Fibroblast of lung (primary cell): Measurements from ENCODE around the gene HOXD11. TPM values are rescaled to one million over a fixed set of nuclear protein-coding genes. Genes with fewer than 3 reads are reported as not detected.

Experiments used
- DNase-seq, 2 donors: peaks; one replicate each; pipeline versions ENCODE4 v3.0.0 to v3.0.0-alpha.2; 2010; ENCODE audit warnings: low read depth in 2 of 2
- H2AFZ ChIP-seq: 2 replicates; pipeline ENCODE4 v1.5.1; 2012; ENCODE audit warnings: low read length, control low read depth, inconsistent platforms
- H3K27ac ChIP-seq: 2 replicates; pipeline ENCODE4 v1.5.1; 2011; ENCODE audit warnings: low read length, control low read depth; ENCODE audit not compliant: insufficient read depth
- H3K27me3 ChIP-seq: 2 replicates; pipeline ENCODE4 v1.5.1; 2011; ENCODE audit warnings: mild to moderate bottlenecking, low read length; ENCODE audit not compliant: control insufficient read depth, insufficient read depth
- H3K36me3 ChIP-seq: 2 replicates; pipeline ENCODE4 v1.5.1; 2011; ENCODE audit warnings: low read length; ENCODE audit not compliant: control insufficient read depth, insufficient read depth
- H3K4me1 ChIP-seq: 2 replicates; pipeline ENCODE4 v1.5.1; 2011; ENCODE audit warnings: low read length; ENCODE audit not compliant: control insufficient read depth, insufficient read depth; ENCODE audit errors: extremely low read depth
- H3K4me2 ChIP-seq: 2 replicates; pipeline ENCODE4 v1.5.1; 2011; ENCODE audit warnings: low read length, control low read depth; ENCODE audit not compliant: insufficient read depth; ENCODE audit errors: extremely low read depth
- H3K4me3 ChIP-seq, 4 experiments: fragments of 200-600 bp in 1 of 4; sonication (generic) in 1 of 4; replicated peaks in 1 of 4; 2 replicates each; pipeline ENCODE4 v1.5.1; 2011 to 2016; ENCODE audit warnings: low read length in 4 of 4, low read depth in 3 of 4, mild to moderate bottlenecking in 3 of 4, control low read depth in 2 of 4, inconsistent platforms in 1 of 4, mixed read lengths in 1 of 4; ENCODE audit not compliant: insufficient read depth in 1 of 4; ENCODE audit errors: control extremely low read depth in 1 of 4
- H3K79me2 ChIP-seq: 2 replicates; pipeline ENCODE4 v1.5.1; 2012; ENCODE audit warnings: mild to moderate bottlenecking, low read length, inconsistent platforms; ENCODE audit not compliant: control insufficient read depth, insufficient read depth
- H3K9ac ChIP-seq: 2 replicates; pipeline ENCODE4 v1.5.1; 2011; ENCODE audit warnings: mild to moderate bottlenecking, low read length, control low read depth; ENCODE audit not compliant: insufficient read depth
- H3K9me3 ChIP-seq: 2 replicates; pipeline ENCODE4 v1.5.1; 2012; ENCODE audit warnings: low read depth, low read length; ENCODE audit not compliant: control insufficient read depth, insufficient read depth
- H4K20me1 ChIP-seq: 2 replicates; pipeline ENCODE4 v1.5.1; 2011; ENCODE audit warnings: low read length; ENCODE audit not compliant: control insufficient read depth, insufficient read depth; ENCODE audit errors: extremely low read depth
- EZH2 ChIP-seq: IDR thresholded peaks from 2 replicates; pipeline ENCODE4 v1.5.1; 2012; ENCODE audit warnings: low read length, control low read depth, mild to moderate bottlenecking; ENCODE audit errors: missing control alignments
- polyA plus RNA-seq, 2 donors: library from polyadenylated mRNA; depleted of rRNA in 1 of 2; stranded (reverse) in 1 of 2; unstranded in 1 of 2; fragments of >200 nt; gene quantifications; 2 replicates each; pipeline ENCODE4 v1.2.1, GENCODE V29; 2011 to 2012; ENCODE audit warnings: missing spikeins in 1 of 2
- total RNA-seq: library from RNA; depleted of rRNA; stranded (reverse); fragments of >200 nt; gene quantifications from 2 replicates; pipeline ENCODE4 v1.2.1, GENCODE V29; 2014
- TF ChIP-seq, protein P1 (sequence below), 2 donors: IDR thresholded peaks in 1 of 2; conservative IDR thresholded peaks in 1 of 2; 1 replicate in 1 of 2; 2 replicates in 1 of 2; pipeline ENCODE4 v1.5.1; 2011 to 2012; ENCODE audit warnings: low read length in 2 of 2, control low read depth in 1 of 2, inconsistent platforms in 1 of 2, low read depth in 1 of 2, mild to moderate bottlenecking in 1 of 2

The HOXD11 gene
- total and polyA plus RNA-seq, 2 donors (not counting 1 experiment from before 2014, with no cell fraction given) = not detected

DNA sequence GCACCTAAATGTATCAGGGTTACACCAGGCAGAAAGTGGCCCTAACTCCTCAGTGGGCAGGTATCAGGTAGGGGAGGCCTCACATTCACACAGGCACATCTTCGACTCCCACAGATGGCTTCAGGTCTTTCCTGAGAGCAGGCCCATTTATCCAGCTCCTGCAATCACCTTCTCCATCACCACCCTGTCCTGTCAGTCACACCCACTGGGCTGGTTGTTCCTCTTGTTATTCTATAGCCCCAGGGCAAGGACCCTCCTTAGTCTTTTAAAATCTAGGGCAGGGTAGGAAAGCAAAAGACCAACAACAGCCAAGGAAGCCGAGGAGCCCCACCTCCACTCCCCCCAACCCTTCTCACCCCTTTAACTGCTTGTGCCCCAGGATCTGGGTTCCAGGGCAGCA is 35.2 kb downstream of the HOXD11 start:
- no peaks in the 10 kb centered on the region for H3K79me2 ChIP-seq
- peaks cover 50% of the 10 kb centered on the region for H3K27me3 ChIP-seq
- no peak for TF ChIP-seq EZH2

DNA sequence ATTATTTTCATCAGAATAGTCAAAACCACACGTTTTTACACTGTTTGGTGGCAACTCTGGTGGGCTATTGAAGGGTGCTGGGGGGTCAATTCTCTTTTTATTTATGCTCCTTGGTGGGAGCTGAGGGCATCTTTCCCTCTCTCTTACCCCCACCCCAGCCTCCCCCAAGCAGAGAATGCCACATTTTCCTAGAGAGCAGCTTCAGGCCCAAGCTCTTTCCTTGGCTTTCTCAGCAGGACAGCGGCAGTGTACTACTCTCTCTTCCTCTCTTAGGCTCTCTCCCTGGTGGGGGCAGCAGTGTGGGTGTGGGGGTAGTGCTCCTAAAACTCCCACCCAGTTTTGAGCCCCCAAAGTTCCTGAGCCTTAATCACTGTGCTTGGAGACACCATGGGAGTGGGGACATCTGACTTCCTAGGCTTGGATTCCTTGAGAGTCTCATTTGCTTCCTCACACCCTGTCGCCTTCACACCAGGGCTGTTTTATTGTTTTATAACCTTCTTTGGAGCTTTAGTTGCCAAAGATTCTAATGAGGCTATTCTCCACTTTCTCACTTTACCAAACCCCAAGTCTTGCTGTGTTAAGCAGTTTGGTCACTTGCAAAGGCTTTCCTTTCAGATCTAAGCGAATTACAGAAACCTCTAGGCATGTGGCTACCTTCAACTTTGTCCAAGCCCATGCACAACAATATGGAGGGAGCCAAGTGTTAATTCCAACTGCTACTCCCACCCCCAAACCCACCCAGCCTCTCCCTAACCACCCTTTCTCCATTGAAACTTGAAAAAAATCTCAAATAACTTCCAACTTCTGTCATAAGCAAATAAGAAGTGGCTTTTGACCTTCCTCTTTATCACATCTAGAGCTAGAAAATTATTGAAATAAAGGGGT is 38.2 kb downstream of the HOXD11 start:
- Histone ChIP-seq H3K4me2 (no peak overlapping the region), H3K79me2 (no peaks in the 10 kb centered on the region), H3K4me1 (no peaks in the 10 kb centered on the region), H3K27me3 (peaks cover 51% of the 10 kb centered on the region), H4K20me1 (no peaks in the 10 kb centered on the region), H3K36me3 (no peaks in the 10 kb centered on the region), H3K4me3 (no peak overlapping the region), H3K27ac (no peak overlapping the region), H3K9me3 (no peaks in the 10 kb centered on the region), H3K9ac (no peak overlapping the region), H2AFZ (no peak overlapping the region)
- no peak for TF ChIP-seq EZH2
- TF ChIP-seq, protein P1, sequence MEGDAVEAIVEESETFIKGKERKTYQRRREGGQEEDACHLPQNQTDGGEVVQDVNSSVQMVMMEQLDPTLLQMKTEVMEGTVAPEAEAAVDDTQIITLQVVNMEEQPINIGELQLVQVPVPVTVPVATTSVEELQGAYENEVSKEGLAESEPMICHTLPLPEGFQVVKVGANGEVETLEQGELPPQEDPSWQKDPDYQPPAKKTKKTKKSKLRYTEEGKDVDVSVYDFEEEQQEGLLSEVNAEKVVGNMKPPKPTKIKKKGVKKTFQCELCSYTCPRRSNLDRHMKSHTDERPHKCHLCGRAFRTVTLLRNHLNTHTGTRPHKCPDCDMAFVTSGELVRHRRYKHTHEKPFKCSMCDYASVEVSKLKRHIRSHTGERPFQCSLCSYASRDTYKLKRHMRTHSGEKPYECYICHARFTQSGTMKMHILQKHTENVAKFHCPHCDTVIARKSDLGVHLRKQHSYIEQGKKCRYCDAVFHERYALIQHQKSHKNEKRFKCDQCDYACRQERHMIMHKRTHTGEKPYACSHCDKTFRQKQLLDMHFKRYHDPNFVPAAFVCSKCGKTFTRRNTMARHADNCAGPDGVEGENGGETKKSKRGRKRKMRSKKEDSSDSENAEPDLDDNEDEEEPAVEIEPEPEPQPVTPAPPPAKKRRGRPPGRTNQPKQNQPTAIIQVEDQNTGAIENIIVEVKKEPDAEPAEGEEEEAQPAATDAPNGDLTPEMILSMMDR (conservative IDR thresholded peaks at IDR 0.05 in 1 of 2, IDR thresholded peaks at IDR 0.05 in 1 of 2; ENCODE audit: low read depth in 1 of 2, low read length in 2 of 2) = no peak
- DNase-seq = no peak

More for the DNA sequence above, 35.2 kb downstream of the HOXD11 start:
- Histone ChIP-seq H4K20me1 (no peaks in the 10 kb centered on the region), H3K27ac (no peak overlapping the region), H3K4me2 (no peak overlapping the region), H3K9ac (no peak overlapping the region), H3K36me3 (no peaks in the 10 kb centered on the region), H2AFZ (no peak overlapping the region), H3K4me3 (no peak overlapping the region), H3K4me1 (no peaks in the 10 kb centered on the region), H3K9me3 (no peaks in the 10 kb centered on the region)
- DNase-seq = no peak

DNA sequence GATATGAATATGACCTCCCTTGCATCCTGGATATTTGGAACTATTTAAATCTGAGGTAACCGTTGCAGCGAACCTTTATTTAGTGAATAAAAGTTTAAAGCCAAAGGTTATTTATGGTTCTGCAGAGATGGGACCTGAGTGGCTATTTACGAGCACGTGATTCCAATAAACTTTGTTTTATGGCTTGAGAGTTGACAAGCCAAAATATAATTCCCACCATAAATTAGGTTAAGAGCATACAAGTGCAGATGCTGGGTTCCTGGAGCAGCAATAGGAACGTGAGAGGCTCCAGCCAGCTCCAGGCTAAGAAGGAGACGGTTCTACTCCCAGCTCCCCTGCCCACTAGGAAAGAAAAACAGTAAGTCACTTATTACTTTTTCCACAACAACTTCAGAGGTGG is 39.0 kb downstream of the HOXD11 start:
- H3K9me3 ChIP-seq = no peaks in the 10 kb centered on the region
- H3K4me1 ChIP-seq = no peaks in the 10 kb centered on the region
- H3K9ac ChIP-seq = no peak overlapping the region
- H3K4me3 ChIP-seq = no peak overlapping the region
- TF ChIP-seq EZH2 = no peak
- TF ChIP-seq, protein P1 (conservative IDR thresholded peaks at IDR 0.05 in 1 of 2, IDR thresholded peaks at IDR 0.05 in 1 of 2; ENCODE audit: low read depth in 1 of 2, low read length in 2 of 2) = no peak
- H3K27ac ChIP-seq = no peak overlapping the region
- H3K27me3 ChIP-seq = peaks cover 55% of the 10 kb centered on the region
- no peak overlapping the region for H3K4me2 ChIP-seq
- H2AFZ ChIP-seq = no peak overlapping the region
- no peaks in the 10 kb centered on the region for H3K36me3 ChIP-seq
- no peaks in the 10 kb centered on the region for H4K20me1 ChIP-seq
- no peaks in the 10 kb centered on the region for H3K79me2 ChIP-seq
- DNase-seq = no peak
